ENCODE data around the gene HSD17B13.
"Not testable (repeated sequence)": the region's sequence is repeated elsewhere in the genome, so short reads cannot be mapped to it uniquely, and the experiment has no call there.

Gene HSD17B13

GRCh38 chr4:87322754-87323153 is at the start of gene HSD17B13:
TSS of gene HSD17B13 (minus strand) at chr4:87322882. CDS start at chr4:87322841, 41 bp downstream.
- DNase-seq, result no peak

- DNase-seq, result no peak
Observed at GRCh38 chr4:87370068-87370467, 47.4 kb upstream of the HSD17B13 start.

GRCh38 chr4:87366521-87367162 is 44.0 kb upstream of the HSD17B13 start:
- DNase-seq, result no peak

GRCh38 chr4:87365348-87365747 is 42.7 kb upstream of the HSD17B13 start:
- DNase-seq, result no peak

GRCh38 chr4:87363552-87363951 is 40.9 kb upstream of the HSD17B13 start:
- no peak for DNase-seq

- no peak for DNase-seq
Observed at GRCh38 chr4:87360338-87360935, 37.8 kb upstream of the HSD17B13 start.

GRCh38 chr4:87359258-87359657 is 36.6 kb upstream of the HSD17B13 start:
- no peak for DNase-seq

- DNase-seq, result no peak
Observed at GRCh38 chr4:87356832-87357526, 34.3 kb upstream of the HSD17B13 start.

GRCh38 chr4:87354168-87355102 is 31.8 kb upstream of the HSD17B13 start:
- no peak for DNase-seq

GRCh38 chr4:87353592-87353991 is 30.9 kb upstream of the HSD17B13 start:
- DNase-seq, result peak; percentile 11 to 19

GRCh38 chr4:87345139-87345538 is 22.5 kb upstream of the HSD17B13 start:
- DNase-seq, result no peak

GRCh38 chr4:87342872-87343271 is 20.2 kb upstream of the HSD17B13 start:
- no peak for DNase-seq

GRCh38 chr4:87341954-87342635 is 19.4 kb upstream of the HSD17B13 start:
- DNase-seq, result not testable (repeated sequence)

GRCh38 chr4:87339440-87339839 is 16.8 kb upstream of the HSD17B13 start:
- no peak for DNase-seq

GRCh38 chr4:87337361-87337760 is 14.7 kb upstream of the HSD17B13 start:
- DNase-seq, result no peak

- DNase-seq, result no peak
Observed at GRCh38 chr4:87333267-87333666, 10.6 kb upstream of the HSD17B13 start.

- no peak for DNase-seq
Observed at GRCh38 chr4:87330761-87331160, 8.1 kb upstream of the HSD17B13 start.

- DNase-seq, result no peak
Observed at GRCh38 chr4:87327136-87327535, 4.5 kb upstream of the HSD17B13 start.

GRCh38 chr4:87326460-87326859 is 3.8 kb upstream of the HSD17B13 start:
- DNase-seq, result no peak

- DNase-seq, result no peak
Observed at GRCh38 chr4:87321888-87322287, 794 bp downstream of the HSD17B13 start.

GRCh38 chr4:87317527-87317926 is 5.2 kb downstream of the HSD17B13 start:
- DNase-seq, result no peak

- DNase-seq, result no peak
Observed at GRCh38 chr4:87316961-87317360, 5.7 kb downstream of the HSD17B13 start.

All from stimulated activated CD4-positive, alpha-beta T cell treated with anti-CD3 and anti-CD28 coated beads, Interleukin-2, amount 100 ng/mL, for 24 hours (primary cell).